GM19328 (cell line): ENCODE results near the gene KREMEN2.

ENCODE experiments used
- ATAC-seq: cut with Tn5 transposase; IDR thresholded peaks from one replicate; pipeline ENCODE4 v1.9.1; 2021; ENCODE audit warnings: mild to moderate bottlenecking, moderate library complexity; ENCODE audit not compliant: unreplicated experiment

The KREMEN2 gene

DNA sequence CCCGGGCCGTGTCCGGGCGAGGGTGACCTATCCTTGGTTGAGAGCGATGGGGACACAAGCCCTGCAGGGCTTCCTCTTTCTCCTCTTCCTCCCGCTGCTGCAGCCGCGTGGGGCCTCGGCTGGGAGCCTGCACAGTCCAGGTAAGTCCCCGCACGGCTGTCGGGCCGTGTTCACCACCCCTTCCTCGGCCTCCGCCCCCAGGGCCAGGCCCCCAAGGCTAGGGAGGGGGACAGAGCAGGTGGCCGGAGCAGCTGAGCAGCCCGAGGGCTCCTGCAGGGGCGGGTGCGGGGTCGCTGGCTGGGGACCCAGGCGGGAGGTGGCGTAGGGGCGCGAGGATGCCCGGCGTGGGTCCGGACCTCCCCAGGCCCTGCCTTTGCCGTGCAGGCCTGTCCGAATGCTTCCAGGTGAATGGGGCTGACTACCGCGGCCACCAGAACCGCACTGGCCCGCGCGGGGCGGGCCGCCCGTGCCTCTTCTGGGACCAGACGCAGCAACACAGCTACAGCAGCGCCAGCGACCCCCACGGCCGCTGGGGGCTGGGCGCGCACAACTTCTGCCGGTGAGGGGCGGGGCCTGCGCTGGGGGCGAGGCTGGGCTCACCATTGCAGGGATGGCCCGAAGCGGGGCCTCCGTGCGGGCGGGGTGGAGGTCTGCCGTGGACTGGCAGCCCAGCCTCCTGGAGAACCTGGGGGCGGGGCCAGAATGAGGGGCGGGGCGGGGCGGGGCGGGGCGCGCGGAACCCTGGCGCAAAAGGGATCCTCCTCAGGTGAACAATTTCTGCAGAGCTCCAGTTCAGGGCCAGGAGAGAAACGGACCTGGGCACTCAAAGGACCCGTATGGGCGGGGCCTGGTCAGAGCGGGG, 631 bp downstream of the KREMEN2 start:
- no peak for ATAC-seq

DNA sequence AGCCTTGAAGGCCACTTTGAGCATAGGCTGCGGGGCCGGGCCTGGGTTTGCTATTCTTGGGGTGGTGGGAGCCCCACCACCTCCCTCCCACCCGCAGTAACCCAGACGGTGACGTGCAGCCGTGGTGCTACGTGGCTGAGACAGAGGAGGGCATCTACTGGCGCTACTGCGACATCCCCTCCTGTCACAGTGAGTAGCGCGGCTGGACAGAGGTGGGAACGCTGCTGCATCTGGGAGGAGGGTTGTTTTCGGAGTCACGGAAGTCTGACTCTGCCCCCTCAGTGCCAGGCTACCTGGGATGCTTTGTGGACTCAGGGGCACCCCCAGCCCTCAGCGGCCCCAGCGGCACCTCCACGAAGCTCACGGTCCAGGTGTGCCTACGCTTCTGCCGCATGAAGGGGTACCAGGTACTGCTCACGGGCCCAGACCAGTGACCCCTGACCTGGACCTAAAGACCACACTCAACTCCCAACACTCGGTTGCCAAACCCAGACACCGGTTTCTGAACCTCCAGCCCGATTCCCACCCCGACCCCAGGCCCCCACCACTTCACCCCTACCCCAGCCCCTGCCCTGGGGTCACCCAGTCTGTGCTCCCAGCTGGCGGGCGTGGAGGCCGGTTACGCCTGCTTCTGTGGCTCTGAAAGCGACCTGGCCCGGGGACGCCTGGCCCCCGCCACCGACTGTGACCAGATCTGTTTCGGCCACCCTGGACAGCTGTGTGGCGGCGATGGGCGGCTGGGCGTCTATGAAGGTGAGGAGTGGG, 2.1 kb downstream of the KREMEN2 start:
- ATAC-seq = no peak

DNA sequence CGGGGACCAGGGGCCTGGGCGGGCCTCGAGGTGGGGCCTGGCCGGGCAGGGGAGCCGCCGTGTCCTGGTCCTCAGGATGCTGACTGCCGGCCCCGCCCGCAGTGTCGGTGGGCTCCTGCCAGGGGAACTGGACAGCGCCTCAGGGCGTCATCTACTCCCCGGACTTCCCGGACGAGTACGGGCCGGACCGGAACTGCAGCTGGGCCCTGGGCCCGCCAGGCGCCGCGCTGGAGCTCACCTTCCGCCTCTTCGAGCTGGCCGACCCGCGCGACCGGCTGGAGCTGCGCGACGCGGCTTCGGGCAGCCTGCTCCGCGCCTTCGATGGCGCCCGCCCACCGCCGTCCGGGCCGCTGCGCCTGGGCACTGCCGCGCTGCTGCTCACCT, 2.7 kb downstream of the KREMEN2 start:
- no peak for ATAC-seq

DNA sequence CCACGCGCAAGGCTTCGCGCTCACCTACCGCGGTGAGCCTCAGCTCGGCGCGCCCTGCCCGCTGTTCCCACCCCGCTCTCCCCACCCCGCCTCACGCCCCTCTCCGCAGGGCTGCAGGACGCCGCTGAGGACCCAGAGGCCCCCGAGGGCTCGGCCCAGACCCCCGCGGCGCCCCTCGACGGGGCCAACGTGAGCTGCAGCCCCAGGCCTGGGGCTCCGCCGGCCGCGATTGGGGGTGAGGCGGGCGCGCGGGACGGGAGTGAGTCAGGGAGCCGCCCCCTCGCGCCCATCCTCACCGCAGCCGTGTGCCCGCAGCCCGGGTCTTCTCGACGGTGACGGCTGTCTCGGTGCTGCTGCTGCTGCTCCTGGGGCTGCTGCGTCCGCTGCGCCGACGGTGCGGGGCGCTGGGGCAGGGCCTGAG, 3.1 kb downstream of the KREMEN2 start:
- ATAC-seq = no peak

DNA sequence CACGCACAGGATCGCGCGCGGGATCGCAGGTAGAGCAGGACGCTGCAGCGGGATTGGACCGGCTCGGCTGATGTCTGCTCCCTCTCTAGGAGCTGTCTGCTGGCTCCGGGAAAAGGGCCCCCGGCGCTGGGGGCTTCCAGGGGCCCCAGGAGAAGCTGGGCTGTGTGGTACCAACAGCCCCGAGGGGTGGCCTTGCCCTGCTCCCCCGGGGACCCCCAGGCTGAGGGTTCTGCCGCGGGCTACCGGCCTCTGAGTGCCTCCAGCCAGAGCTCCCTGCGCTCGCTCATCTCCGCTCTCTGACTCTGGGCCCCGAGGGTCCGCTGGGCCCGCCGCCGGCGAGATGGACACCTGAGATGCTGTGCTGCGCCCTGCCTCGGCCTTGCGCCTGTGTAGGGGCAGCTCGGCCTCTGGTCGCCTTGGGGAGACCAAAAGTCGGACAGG, 3.7 kb downstream of the KREMEN2 start:
- ATAC-seq = no peak

DNA sequence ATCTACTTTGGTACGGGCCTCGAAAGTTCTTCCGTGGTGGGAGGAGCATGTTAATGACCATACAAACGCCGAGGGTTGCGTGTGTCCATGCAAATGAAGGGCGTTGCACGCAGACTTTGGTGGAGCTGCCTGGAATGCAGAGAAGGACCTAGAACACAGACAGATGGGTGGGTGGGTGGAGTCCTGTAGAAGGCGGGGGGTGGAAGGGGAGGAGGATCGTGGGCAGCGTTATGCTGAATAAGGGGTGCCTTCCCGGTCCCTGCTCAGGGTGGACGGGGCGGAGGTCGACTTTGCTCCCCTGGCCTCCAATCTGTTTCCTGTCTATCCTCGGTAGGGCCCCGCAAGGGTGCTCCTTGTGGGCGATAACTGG, 4.3 kb downstream of the KREMEN2 start:
- ATAC-seq = no peak

DNA sequence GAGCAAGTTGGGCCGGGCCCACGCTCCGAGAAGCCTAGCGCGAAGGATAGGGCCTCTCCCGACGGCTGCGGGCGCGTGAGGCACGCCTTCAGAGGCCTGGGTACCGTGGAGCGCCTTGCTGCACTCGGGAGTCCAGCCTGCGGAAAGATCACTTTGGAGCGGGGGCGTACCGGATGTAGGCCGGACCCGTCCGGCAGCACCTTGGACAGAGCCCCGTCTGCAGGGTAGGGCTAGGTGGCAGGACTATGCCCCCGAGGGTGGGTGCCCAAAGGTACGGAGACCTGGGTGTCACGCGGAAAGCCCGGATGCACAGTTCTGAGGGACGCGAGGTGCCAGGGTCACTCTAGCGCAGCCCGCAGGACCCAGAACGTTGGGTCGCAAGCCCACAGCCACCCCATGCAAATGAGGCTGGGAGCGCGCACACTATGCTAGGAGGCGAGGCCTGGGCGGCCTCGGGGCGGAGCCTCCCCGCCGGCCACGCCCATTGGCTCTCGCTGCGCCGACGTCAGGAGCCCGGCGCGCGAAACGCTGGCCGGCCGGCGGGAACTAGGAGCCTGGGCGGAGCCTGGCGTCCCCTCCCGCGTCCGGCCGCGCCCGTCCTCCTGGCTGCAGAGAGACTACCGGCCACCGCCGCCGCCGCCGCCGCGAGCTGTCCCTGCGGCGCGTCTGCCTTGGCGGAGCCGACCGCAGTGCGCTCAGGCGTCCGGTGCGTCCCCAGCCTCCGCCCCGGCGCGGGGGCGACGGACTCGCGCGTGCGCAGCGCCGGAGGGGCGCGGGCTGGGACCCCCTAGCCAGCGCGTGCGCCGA, 4.9 kb downstream of the KREMEN2 start, which contains the start of gene PAQR4:
PAQR4 (plus strand) TSS at position 611 of the 807 bp plus-strand sequence. CDS start 327 bp downstream, outside the sequence.
- peak; percentile 69 for ATAC-seq

DNA sequence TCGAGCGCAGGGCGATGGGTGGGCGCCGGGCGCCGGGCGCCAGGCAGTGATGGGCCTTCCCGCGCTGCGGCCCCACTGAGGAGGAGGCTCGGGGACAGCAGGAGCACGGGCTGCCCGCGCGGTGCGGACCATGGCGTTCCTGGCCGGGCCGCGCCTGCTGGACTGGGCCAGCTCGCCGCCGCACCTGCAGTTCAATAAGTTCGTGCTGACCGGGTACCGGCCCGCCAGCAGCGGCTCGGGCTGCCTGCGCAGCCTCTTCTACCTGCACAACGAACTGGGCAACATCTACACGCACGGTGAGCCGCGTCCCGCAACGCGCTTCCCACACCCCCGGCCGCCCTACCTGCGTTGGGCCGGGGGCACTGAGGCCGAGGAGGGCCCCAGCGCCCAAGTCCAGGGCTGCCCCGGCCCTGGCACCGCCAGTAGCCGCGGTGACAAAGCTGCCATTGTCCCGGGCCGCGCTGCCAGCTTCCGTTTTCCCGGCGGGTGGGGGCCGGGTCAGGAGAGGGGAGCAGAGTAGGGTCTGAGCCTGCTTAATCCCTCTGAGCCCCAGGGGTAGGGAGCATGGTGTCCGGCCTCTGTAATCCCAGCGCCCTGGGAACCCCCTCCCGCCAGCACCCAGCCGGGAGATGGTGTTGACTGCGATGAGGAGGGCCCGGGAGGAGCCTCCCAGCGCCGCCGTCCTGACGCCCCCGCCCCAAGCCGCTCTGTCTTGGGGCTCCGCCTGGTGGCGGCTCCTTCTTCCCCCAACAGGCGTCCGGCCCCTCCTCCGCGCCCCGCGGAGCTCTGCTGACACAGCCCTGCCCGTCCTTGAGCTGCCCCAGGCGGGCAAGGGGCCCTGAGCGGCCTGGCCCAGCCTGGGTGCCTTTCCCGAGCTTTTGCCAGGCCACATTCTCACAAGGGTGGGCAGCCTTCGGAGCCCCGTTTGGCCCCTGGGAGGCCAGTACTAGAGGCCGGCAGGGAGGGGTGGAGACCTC, 5.8 kb downstream of the KREMEN2 start:
- peak; percentile 6 for ATAC-seq

DNA sequence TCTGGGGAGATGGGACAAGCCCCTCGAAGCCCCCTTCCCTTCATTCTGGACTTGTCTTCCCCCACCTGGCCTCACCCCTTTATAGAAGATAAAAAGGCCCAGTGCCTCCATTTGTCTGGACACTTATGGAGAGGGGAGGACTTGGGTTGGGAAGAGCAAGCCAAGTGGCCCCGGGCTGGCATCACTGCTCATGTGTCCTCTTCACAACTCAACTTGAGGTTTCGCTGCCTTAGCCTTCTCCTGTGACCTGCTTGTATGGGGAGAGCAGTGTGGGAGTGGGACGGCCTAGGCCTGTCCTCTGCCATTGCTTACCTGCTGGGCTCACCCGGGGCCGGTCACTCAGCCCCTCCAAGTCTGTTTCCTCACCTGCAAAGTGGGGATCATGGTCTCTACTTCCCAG, 6.5 kb downstream of the KREMEN2 start:
- no peak for ATAC-seq

DNA sequence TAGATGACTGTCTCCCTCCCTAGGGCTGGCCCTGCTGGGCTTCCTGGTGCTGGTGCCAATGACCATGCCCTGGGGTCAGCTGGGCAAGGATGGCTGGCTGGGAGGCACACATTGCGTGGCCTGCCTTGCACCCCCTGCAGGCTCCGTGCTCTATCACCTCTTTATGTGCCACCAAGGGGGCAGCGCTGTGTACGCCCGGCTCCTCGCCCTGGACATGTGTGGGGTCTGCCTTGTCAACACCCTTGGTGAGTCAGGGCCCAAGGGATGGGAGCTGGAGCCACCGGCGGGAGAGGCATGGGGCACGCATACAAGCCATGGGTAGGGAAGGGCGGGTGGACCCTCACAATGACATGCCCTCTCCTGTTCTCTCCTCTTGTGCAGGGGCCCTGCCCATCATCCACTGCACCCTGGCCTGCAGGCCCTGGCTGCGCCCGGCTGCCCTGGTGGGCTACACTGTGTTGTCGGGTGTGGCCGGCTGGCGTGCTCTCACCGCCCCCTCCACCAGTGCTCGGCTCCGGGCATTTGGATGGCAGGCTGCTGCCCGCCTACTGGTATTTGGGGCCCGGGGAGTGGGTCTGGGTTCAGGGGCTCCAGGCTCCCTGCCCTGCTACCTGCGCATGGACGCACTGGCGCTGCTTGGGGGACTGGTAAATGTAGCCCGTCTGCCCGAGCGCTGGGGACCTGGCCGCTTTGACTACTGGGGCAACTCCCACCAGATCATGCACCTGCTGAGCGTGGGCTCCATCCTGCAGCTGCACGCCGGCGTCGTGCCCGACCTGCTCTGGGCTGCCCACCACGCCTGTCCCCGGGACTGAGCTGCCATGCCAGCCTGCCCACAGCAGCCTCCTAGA, 7.3 kb downstream of the KREMEN2 start:
- ATAC-seq = no peak

DNA sequence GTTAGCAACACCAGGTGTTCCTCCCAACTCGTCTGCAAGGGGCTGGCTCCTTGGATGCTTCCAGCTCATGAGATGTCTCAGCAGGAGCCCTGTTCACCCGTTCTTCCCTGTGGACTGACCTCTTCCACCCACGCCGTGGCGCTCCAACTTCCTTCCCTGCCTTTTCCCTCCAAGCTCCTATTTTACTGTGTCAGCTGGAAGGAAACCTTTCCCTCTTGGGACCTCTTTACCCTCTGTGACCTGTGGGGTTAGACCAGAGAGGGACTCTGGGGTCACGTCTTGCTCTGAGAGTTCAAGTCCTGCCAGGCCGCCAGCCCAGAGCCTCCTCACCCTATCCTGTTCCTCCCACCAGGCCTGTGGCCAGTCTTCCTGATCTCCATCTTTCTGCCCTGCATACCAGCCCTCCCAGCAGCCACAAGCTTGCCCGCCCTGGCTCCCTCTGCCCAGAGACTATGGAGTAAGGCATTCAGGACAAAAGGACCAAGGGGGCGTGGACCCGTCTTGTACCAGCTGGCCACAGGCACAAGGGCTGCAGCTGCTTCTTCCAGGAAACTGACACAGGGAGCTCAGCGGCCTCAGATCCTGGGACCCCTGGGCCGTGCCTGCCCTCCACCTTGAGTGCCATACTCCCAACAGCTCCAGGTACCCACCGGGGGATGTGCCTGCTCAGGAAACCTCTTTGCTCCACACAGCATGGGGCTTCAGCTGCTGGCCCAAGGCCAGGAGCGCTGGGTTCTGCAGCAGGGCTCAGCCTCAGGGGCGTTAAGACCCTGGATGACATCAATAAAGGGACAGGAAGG, 8.1 kb downstream of the KREMEN2 start:
- ATAC-seq = no peak

DNA sequence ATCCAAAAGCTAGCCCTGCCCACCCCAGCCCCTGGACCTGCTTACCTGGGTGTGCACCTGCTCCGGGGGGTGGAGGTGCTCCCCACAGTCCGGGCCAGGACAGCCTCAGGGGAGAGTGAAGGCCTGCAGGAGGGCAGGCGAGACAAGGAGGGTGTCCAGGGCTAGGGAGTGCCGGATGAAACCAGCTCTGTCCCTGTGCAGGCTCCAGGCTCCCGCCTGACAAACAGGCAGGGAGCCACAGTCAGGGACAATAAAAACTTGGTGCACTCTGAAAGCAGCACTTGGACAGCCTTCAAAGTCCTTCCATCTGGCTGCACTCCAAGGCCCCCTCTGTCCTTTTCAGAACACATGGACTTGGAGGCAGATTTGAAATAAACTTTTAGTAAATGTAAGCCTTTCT, 9.0 kb downstream of the KREMEN2 start:
- ATAC-seq = no peak

DNA sequence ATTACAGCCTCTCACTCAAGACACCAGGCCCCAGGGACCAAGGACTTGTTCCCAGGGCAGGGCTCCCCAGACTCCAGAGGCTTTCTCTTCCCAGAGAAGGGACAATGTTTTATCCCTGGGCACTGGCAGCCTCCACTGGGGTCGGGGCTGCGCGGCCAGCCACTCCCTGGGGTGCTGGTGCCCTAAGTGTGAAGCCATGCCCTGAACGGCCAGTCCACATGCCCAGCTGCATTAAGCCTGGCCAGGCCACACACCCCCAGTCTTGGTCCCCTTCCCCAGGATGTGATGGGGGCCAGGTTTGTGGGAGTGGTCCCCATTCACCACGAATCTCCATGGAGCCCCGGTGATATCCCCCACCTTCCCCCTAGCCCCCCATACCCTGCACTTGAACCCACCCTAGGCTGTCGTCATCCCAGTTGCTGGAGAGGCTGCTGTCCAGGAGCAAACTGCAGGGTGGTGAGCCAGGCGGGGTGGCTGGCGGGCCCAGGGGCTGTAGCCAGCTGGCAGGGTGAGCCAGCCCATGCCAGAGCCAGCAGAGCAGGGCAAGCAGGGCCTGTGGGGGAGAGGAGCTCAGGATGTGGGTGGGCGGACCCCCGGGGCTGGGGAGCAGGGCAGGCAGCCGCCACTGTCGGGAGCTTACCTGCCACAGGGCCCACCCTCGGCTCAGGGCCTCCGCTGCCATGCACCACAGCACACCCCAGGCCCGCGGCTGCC, 9.7 kb downstream of the KREMEN2 start:
- ATAC-seq = no peak

DNA sequence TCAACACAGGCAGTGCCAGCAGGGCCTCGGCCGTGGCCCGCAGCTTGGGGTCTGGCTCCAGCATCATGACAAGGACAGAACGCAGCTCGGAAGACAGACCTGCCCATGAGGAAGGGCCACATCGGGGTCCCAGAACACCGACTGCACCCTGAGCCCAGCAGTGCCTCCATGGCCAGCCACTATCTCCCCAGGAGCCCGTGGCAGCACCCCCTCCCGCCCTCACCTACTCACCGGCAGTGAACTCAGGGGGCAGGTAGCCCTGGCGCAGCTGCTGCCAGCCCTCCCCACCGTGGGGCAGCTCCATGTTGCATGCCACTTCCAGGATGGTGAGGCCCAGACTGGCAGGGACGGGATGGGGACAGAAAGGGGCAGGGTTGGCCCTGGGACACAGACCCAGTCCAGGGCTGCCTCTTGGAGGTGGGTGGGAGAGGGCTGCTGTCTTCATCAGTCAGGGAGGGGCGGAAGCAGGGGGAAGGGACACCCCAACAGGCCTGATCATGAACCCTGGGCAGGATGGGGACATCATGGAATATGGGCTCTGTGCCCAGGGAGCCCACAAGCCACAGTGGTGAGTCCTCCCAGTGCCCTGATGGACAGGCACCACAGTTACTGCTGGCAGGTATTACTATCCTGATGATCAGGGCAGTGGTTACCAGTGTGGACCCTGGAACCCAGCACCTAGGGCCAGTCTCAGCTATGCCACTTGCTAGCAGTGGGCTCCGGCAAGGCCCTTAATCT, 10.4 kb downstream of the KREMEN2 start:
- ATAC-seq = no peak

DNA sequence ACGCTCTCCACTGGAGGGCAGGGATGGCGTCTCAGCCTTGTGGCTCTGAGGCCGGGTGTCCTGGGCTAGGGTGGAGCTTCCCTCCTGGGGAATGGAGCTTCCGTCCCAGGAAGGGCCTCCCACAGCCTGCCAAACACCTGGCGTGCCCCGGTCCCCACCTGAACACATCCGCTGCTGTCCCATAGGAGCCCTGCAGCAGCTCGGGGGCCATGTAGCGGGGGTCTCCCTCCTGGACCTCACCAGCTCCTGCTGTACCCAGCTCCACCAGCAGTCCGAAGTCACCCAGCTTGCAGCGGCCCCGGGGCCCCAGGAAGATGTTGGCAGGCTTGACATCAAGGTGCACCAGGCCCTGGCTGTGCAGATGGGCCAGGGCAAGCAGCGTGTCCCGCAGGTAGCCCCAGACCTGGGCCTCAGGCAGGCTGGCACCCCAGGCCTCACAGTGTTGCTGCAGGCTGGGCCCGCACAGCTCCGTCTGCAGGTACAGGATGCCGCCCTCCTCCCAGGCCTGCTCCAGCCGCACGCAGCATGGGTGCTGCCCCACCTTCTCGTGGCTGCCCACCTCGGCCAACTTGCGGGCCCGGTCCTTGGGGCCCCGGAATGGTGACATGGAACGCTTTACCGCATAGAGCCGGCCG, 11.2 kb downstream of the KREMEN2 start:
- no peak for ATAC-seq

DNA sequence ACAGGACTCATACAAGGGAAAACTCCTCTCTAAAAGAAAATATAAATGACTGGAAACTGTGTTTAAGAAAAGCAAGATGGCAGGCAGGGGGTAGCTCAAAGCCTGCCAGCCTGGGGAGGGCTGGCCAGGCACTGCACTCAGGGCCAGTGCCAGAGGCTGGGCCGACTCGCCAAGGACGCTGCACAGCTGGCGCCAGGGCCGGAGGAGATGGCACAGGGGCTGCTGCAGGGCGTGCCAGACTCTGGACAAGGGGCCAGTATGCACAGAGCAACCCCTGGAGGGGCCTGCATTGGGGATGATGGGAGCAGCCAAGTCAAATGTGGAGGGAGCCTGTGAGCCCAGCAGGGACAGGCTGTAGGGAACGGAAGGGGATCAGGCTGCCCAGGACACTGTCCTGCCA, 12.1 kb downstream of the KREMEN2 start:
- no peak for ATAC-seq

DNA sequence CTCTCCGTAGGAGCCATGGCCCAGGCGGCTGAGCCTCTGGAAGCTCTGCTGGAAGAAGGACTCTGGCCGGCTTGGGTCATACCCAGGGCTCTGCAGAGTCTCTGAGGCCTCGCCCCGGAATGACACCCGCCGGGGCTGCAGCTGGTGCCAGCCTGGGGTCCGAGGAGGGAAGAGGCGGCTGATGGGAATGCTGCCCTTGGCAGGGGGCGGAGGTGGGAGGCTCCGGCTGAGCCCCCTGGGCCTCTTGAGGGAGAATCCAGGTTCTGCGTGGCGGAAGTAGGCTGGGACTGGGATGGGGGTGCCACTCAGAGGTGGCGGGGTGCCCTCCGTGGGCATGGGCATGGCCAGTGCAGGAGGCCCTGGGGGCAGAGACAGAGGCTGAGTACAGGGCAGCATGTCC, 12.6 kb downstream of the KREMEN2 start:
- ATAC-seq = no peak
